ENCODE results near the gene EXOC3. TPM values are rescaled to one million over a fixed set of nuclear protein-coding genes. Genes with fewer than 3 reads are reported as not detected.

The EXOC3 gene
- total and polyA plus RNA-seq, 2 of the 4 experiments (the other 2 are of a cell fraction), result 35.1 to 47.5 TPM

DNA sequence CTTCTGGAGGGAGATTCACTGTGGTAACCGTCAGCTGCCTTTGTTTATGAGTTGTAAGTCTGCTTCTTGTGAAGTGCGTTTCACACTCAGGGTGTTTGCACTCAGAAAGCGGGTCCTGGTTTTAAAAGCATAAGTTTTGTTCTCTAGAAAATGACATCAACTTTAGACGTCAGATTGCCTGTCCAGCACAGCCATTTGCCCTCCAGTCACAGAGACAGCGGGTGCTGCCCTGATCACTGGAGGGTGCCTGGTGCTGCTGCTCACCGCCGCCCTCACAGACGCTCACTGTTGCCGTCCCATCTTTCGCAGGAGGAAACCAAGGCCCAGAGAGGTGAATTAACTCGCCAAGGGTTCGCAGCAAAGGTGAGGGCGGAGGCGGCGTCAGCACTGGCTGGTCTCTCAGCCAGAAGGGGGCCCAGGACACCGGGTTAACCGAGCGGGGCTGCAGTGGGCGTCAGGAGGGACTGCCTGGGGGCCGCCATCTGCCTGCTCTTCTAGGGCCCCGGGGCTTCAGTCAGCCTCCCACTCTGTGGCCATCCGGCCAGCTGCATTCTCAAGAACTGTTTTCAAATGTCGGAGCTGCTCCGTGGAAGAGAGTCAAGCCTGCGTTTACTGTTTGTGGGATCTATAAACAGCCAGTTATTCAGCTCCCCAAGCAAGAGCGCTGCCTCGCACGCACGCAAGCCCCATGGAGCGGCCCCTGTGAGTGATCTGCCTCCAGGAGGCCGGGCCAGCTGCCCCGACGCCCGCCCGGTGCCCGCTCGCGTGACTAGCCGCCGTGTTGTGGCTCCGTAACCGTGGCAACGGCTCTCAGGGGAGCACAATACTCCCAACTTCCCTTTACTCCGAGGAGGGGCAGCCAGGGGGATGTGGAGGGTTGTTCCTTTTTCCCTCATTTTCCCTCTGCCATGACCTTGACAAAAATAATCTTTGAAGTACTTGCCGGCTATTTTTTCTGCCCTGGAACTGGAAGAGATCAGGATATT is 43.4 kb upstream of the EXOC3 start:
- H3K27me3 ChIP-seq (ENCODE audit: control insufficient read depth, insufficient read depth, low read length), result no peaks in the 10 kb centered on the region
- TF ChIP-seq, protein P1, sequence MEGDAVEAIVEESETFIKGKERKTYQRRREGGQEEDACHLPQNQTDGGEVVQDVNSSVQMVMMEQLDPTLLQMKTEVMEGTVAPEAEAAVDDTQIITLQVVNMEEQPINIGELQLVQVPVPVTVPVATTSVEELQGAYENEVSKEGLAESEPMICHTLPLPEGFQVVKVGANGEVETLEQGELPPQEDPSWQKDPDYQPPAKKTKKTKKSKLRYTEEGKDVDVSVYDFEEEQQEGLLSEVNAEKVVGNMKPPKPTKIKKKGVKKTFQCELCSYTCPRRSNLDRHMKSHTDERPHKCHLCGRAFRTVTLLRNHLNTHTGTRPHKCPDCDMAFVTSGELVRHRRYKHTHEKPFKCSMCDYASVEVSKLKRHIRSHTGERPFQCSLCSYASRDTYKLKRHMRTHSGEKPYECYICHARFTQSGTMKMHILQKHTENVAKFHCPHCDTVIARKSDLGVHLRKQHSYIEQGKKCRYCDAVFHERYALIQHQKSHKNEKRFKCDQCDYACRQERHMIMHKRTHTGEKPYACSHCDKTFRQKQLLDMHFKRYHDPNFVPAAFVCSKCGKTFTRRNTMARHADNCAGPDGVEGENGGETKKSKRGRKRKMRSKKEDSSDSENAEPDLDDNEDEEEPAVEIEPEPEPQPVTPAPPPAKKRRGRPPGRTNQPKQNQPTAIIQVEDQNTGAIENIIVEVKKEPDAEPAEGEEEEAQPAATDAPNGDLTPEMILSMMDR (conservative IDR thresholded peaks at IDR 0.05; ENCODE audit: low read depth, low read length), result 0 out of 2 replicates have a peak, but pooled peaks have one; percentile 8
- peak; percentile 27; the same call in 1 of the 2 replicates for TF ChIP-seq MXI1 (IDR thresholded peaks at IDR 0.05; ENCODE audit: borderline replicate concordance, low read depth, low read length)
- TF ChIP-seq SMC3 (IDR thresholded peaks at IDR 0.05; ENCODE audit: low read depth, low read length), result no peak; the same call in 1 of the 2 replicates
- no peak for TF ChIP-seq CEBPB (IDR thresholded peaks at IDR 0.05; ENCODE audit: low read depth, low read length)
- TF ChIP-seq, protein P2, sequence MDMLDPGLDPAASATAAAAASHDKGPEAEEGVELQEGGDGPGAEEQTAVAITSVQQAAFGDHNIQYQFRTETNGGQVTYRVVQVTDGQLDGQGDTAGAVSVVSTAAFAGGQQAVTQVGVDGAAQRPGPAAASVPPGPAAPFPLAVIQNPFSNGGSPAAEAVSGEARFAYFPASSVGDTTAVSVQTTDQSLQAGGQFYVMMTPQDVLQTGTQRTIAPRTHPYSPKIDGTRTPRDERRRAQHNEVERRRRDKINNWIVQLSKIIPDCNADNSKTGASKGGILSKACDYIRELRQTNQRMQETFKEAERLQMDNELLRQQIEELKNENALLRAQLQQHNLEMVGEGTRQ (IDR thresholded peaks at IDR 0.05; ENCODE audit: low read depth, low read length), result peak; percentile 31; the same call in 1 of the 2 replicates
- no peak for TF ChIP-seq RCOR1 (IDR thresholded peaks at IDR 0.05; ENCODE audit: insufficient replicate concordance, low read length)
- TF ChIP-seq, protein P3, sequence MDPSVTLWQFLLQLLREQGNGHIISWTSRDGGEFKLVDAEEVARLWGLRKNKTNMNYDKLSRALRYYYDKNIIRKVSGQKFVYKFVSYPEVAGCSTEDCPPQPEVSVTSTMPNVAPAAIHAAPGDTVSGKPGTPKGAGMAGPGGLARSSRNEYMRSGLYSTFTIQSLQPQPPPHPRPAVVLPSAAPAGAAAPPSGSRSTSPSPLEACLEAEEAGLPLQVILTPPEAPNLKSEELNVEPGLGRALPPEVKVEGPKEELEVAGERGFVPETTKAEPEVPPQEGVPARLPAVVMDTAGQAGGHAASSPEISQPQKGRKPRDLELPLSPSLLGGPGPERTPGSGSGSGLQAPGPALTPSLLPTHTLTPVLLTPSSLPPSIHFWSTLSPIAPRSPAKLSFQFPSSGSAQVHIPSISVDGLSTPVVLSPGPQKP (IDR thresholded peaks at IDR 0.05; ENCODE audit: borderline replicate concordance, low read depth, low read length), result no peak
- TF ChIP-seq MAZ (IDR thresholded peaks at IDR 0.05; ENCODE audit: borderline replicate concordance, low read depth, low read length), result peak; percentile 95
- no peak for TF ChIP-seq RFX5 (IDR thresholded peaks at IDR 0.05; ENCODE audit: low read depth, low read length)
- no peak for TF ChIP-seq MAFK (IDR thresholded peaks at IDR 0.05; ENCODE audit: low read depth, low read length)
- TF ChIP-seq CHD1 (IDR thresholded peaks at IDR 0.05; ENCODE audit: low read depth, low read length), result no peak; the same call in 1 of the 2 replicates
- no peak for TF ChIP-seq RAD21 (IDR thresholded peaks at IDR 0.05; ENCODE audit: low read length)

More for the DNA sequence above, 43.4 kb upstream of the EXOC3 start:
- Histone ChIP-seq H3K9ac (ENCODE audit: low read depth, low read length) (peak overlapping the region; percentile 86), H3K4me1 (ENCODE audit: control insufficient read depth, insufficient read depth, low read length) (peaks cover 45% of the 10 kb centered on the region), H3K4me2 (ENCODE audit: low read depth, low read length) (peak overlapping the region; percentile 75), H2BK5ac (ENCODE audit: low read depth, low read length, poor library complexity, severe bottlenecking) (peak overlapping the region; percentile 100), H4K8ac (ENCODE audit: low read depth in 2 of 2, low read length in 2 of 2) (peak overlapping the region; percentile 99), H4K5ac (ENCODE audit: low read depth, low read length) (peak overlapping the region; percentile 100), H2AK5ac (ENCODE audit: low read depth, low read length) (peak overlapping the region; percentile 100), H3K36me3 (ENCODE audit: control insufficient read depth, insufficient read depth, low read length) (peaks cover 15% of the 10 kb centered on the region), H3K4ac (ENCODE audit: low read depth, low read length) (peak overlapping the region; percentile 100), H3K79me1 (ENCODE audit: low read depth in 1 of 2, low read length in 2 of 2) (peaks cover 38 to 64% of the 10 kb centered on the region in 2 experiments), H4K20me1 (ENCODE audit: insufficient read depth, low read length) (no peaks in the 10 kb centered on the region; the same call in 1 of the 2 replicates), H3K14ac (replicated peaks; ENCODE audit: low read depth, low read length) (peak overlapping the region; percentile 95), H3K9me3 (ENCODE audit: control insufficient read depth, insufficient read depth, low read length) (no peaks in the 10 kb centered on the region), H2BK20ac (ENCODE audit: low read depth, low read length) (peak overlapping the region; percentile 98), H3K18ac (ENCODE audit: low read depth, low read length) (peak overlapping the region; percentile 99), H2BK120ac (ENCODE audit: low read depth, low read length) (peak overlapping the region; percentile 99), H3K23ac (ENCODE audit: low read depth, low read length) (peak overlapping the region; percentile 98), H4K91ac (ENCODE audit: insufficient read depth, low read depth, low read length) (peak overlapping the region; percentile 100), H2AK9ac (replicated peaks; ENCODE audit: low read depth, low read length, poor library complexity) (peak overlapping the region; percentile 96), H3K27ac (ENCODE audit: insufficient read depth, low read length) (peak overlapping the region; percentile 99), H3K9me1 (ENCODE audit: insufficient read depth, low read length) (peaks cover 27% of the 10 kb centered on the region), H2BK15ac (ENCODE audit: low read depth, low read length) (peak overlapping the region; percentile 99), H3K56ac (ENCODE audit: extremely low read depth, insufficient read depth, low read length) (peak overlapping the region; percentile 98), H3K4me3 (ENCODE audit: insufficient read depth, low read depth, low read length) (no peak overlapping the region), H2AFZ (replicated peaks; ENCODE audit: low read length, poor library complexity) (peak overlapping the region; percentile 79)
- peak; percentile 98 for DNase-seq
- WGBS, 2 experiments (ENCODE audit: extremely low coverage in 2 of 2, insufficient read length in 1 of 2), result 51% methylated on average over 17 of the region's 45 CpGs; no CpG with 5 or more reads in 1 of the 2 experiments
- CTCF ChIA-PET, result no interaction called here
- in situ Hi-C loops (cut with MboI; ENCODE audit: low sequenced_read_pairs), result no loop called here
- no TSS peak for BruUV-seq (replicated peaks)
- POLR2A ChIA-PET (ENCODE audit: unreplicated experiment), result no interaction called here
- dilution Hi-C loops (cut with HindIII; ENCODE audit: low sequenced_read_pairs, unreplicated experiment), result no loop called here
- intact Hi-C loops (cut with micrococcal nuclease), result loop anchor here (1.0 kb wide), 1 partner anchor 31 kb away; no protein-coding TSS in a partner anchor
- ATAC-seq (ENCODE audit: low read depth), result peak; percentile 81
